ENCODE data around the gene TBC1D24.
A peak's percentile ranks its signal among the peaks of the same experiment; 100 is the strongest.
"Not testable (repeated sequence)": the region's sequence is repeated elsewhere in the genome, so short reads cannot be mapped to it uniquely, and the experiment has no call there.

Gene TBC1D24

GRCh38 chr16:2474877-2475412, at the start of gene TBC1D24:
Gene TBC1D24, plus strand, starts transcription at chr16:2475127. Its CDS starts 21,022 bp downstream, at chr16:2496149.
- no peaks in the 10 kb centered on the region for H3K9me3 Mint-ChIP-seq
- peaks cover 28% of the 10 kb centered on the region for H3K27me3 Mint-ChIP-seq
- peak within 1 kb of the TSS; percentile 71 for H3K27ac Mint-ChIP-seq
- no peaks in the 10 kb centered on the region for H3K36me3 Mint-ChIP-seq
- H3K4me1 Mint-ChIP-seq: peaks cover 36% of the 10 kb centered on the region
- H3K4me3 Mint-ChIP-seq: peak within 1 kb of the TSS; percentile 83
- peak; percentile 86 for ATAC-seq

DNA sequence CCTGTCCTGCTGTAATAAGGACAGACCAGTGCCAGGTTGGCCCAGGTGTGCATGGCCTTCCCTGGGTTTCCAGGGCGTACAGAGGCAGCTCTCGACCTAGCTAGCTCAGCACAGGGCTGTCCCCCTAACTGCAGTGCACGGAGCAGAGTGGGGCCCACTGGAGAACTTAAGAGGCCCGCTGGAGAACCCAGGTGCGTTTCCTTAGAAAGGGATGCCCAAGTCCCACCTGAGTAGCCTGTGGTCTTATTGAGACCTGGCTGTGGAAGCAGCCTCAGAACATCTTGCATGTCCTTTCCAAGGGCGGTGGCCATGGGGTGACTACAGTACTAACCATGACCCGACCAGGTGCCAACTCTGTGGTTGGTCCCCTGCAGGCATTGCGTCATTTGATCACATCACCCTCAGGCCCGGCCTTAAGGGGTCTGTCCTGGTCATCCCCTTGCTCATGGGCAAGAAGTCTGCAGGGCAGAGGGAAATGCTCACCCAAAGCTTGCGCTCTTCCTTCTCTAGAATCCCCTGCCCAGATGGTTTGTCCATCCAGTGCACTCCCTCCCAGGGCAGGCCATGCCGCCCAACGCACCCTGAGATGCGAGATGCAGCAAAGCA, 49.0 kb upstream of the TBC1D24 start:
- Mint-ChIP-seq H3K4me3 (no peak overlapping the region), H3K9me3 (no peaks in the 10 kb centered on the region), H3K27ac (no peak overlapping the region), H3K27me3 (no peaks in the 10 kb centered on the region), H3K36me3 (no peaks in the 10 kb centered on the region), H3K4me1 (peaks cover 19% of the 10 kb centered on the region)
- ATAC-seq: no peak

- no peak overlapping the region for H3K4me3 Mint-ChIP-seq
These were observed 48.0 kb upstream of the TBC1D24 start for GRCh38 chr16:2426941-2427361.

GRCh38 chr16:2427526-2427925, 47.4 kb upstream of the TBC1D24 start:
- ATAC-seq: no peak
- peaks cover 19% of the 10 kb centered on the region for H3K4me1 Mint-ChIP-seq
- no peaks in the 10 kb centered on the region for H3K36me3 Mint-ChIP-seq
- H3K27ac Mint-ChIP-seq: no peak overlapping the region
- no peaks in the 10 kb centered on the region for H3K9me3 Mint-ChIP-seq
- H3K27me3 Mint-ChIP-seq: no peaks in the 10 kb centered on the region
- H3K4me3 Mint-ChIP-seq: peak overlapping the region; percentile 30

More at GRCh38 chr16:2426941-2427361, 48.0 kb upstream of the TBC1D24 start:
- ATAC-seq: no peak
- Mint-ChIP-seq H3K4me1 (peaks cover 19% of the 10 kb centered on the region), H3K36me3 (no peaks in the 10 kb centered on the region), H3K9me3 (no peaks in the 10 kb centered on the region), H3K27me3 (no peaks in the 10 kb centered on the region), H3K27ac (no peak overlapping the region)

- peaks cover 19% of the 10 kb centered on the region for H3K4me1 Mint-ChIP-seq
- H3K4me3 Mint-ChIP-seq: peak overlapping the region; percentile 85
- H3K27me3 Mint-ChIP-seq: no peaks in the 10 kb centered on the region
- H3K9me3 Mint-ChIP-seq: no peaks in the 10 kb centered on the region
- ATAC-seq: peak; percentile 5
- H3K27ac Mint-ChIP-seq: peak overlapping the region; percentile 83
- H3K36me3 Mint-ChIP-seq: peaks cover 4% of the 10 kb centered on the region
These were observed 46.7 kb upstream of the TBC1D24 start for GRCh38 chr16:2428051-2428783.

DNA sequence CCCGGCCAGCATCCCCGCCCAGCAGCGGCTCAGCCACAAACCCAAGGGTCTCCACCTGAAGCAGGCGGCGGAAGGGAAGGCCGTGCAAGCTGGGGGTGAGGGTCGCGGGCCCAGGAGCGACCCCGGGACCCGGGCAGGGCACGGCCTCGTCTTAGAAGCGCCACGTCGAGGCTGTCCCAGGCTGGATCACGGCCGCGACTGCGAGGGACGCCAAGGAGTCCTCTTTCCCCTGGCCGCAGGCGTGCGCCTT, 46.2 kb upstream of the TBC1D24 start:
- H3K27ac Mint-ChIP-seq: peak overlapping the region; percentile 83
- no peaks in the 10 kb centered on the region for H3K9me3 Mint-ChIP-seq
- H3K36me3 Mint-ChIP-seq: peaks cover 9% of the 10 kb centered on the region
- peak overlapping the region; percentile 85 for H3K4me3 Mint-ChIP-seq
- peak; percentile 60 for ATAC-seq
- H3K27me3 Mint-ChIP-seq: no peaks in the 10 kb centered on the region
- peaks cover 19% of the 10 kb centered on the region for H3K4me1 Mint-ChIP-seq

DNA sequence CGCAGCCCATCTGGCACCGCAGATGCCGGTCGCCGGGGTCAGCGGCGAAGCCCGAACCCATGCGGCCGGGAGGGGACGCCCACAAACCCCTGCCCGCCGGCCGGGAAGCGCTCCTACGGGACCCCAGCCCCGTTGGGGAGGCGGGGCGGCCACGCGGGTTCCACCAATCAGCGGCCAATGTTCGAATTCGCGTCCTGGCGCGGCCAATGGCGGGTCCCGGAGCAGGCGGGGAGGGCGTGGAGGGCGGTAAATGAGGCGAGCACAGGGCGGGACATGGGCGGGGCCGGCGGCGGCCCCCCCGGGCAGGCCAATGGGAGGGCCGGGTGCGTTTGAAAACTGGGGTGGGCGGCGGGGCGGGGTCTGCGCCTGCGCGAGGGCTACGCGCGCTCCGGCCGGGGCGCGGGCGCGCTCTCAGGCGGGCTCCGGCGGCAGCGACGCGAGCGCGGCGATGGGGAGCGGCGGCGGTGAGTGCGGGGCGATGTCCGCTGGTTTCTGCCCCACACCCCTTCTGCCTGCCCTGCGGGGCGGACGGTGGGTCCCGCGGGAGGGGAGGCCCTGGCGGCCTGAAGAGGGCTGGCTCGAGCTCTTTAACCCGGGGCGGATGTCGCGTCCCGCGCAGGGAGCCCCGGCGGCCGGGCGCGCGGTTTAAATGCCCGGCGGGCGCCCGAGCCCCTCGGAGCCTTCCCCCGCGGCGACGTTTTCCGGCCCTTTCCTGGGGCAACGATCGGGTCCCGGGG, 45.7 kb upstream of the TBC1D24 start, which contains the start of gene CCNF:
CCNF (plus strand) TSS at position 414 of the 737 bp plus-strand sequence; CDS start at position 449, 35 bp downstream.
- Mint-ChIP-seq H3K4me1 (peaks cover 19% of the 10 kb centered on the region), H3K27ac (peak within 1 kb of the TSS; percentile 83), H3K4me3 (peak within 1 kb of the TSS; percentile 85), H3K36me3 (peaks cover 9% of the 10 kb centered on the region), H3K9me3 (no peaks in the 10 kb centered on the region), H3K27me3 (no peaks in the 10 kb centered on the region)
- peak; percentile 97 for ATAC-seq

DNA sequence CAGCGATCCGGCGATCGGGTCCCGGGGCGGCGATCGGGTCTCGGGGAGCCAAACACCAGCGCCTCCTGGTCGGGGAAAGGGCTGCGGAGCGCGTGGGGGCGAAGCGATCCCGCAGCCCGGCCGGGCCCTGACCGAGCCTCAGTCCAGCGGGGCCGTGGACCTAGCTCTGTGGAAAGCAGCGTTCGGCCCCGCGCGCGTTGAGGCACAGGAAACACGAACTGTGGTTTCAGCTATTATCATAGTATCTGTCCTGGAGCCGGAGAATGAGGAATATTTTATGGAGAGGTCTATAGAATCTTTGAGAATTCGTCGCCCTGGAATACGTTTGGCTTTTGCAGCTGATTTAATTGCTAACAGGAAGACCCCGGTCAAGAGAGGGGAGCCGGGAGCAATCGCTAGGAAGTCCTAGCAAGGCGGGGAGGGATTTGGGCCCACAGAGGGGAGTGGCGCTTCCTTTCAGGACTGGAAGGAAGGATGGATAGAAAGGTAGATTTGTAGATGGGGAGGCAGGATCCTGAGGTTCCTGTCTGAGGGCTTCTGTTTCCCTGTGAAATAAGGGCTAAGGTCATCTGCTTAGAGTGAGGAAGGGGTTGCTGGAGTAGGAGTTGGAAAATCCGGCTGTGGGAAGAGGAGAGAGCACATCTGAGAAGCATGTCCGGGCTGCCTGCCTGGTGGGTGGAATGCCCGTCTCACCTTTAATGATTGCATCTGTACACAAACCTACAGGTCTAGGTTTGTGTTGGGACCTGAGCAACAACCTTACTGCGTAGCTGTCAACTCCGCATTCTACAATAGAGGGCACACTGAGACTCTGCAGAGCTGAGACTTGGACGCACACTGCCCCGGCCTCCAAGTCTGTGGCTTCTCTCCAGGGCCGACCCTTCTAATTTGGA, 44.9 kb upstream of the TBC1D24 start:
- H3K9me3 Mint-ChIP-seq: no peaks in the 10 kb centered on the region
- H3K27me3 Mint-ChIP-seq: no peaks in the 10 kb centered on the region
- ATAC-seq: no peak
- peaks cover 15% of the 10 kb centered on the region for H3K36me3 Mint-ChIP-seq
- H3K27ac Mint-ChIP-seq: no peak overlapping the region
- H3K4me1 Mint-ChIP-seq: peaks cover 19% of the 10 kb centered on the region
- peak overlapping the region; percentile 85 for H3K4me3 Mint-ChIP-seq

- no peaks in the 10 kb centered on the region for H3K9me3 Mint-ChIP-seq
- no peak overlapping the region for H3K27ac Mint-ChIP-seq
- no peak for ATAC-seq
- peaks cover 19% of the 10 kb centered on the region for H3K36me3 Mint-ChIP-seq
- no peak overlapping the region for H3K4me3 Mint-ChIP-seq
- H3K27me3 Mint-ChIP-seq: no peaks in the 10 kb centered on the region
- peaks cover 19% of the 10 kb centered on the region for H3K4me1 Mint-ChIP-seq
These were observed 42.6 kb upstream of the TBC1D24 start for GRCh38 chr16:2432286-2432685.

DNA sequence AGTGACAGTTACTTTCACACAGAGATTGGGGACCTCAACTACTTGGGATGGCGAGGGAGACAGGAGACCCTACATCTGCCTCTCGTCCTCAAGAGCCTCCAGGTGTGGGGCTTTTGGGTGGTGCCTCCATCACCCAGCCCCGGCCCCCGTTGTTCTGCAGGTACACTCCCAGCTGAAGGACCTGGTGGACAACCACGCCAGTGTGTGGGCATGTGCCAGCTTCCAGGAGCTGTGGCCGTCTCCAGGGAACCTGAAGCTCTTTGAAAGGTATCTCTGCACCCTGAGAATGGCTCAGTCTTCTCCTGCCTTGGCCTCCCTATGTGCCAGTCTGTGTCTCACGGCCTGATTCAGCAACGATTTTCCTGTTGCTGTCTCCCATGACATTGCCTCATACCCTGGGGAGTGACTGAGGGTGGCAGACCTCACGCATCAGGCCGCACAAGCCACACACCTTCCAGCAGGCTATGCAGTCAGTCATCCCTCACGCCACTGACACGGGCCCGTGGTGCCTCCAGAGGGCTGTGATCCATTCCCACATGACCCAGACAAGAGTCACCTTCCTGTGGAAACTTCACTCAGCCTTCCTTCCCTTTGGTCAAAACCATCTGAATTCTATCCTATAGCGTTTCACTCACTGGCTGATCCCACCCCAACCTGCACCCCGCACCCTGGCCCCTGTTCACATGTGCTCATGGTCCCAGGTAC, 42.0 kb upstream of the TBC1D24 start:
- Mint-ChIP-seq H3K36me3 (peaks cover 19% of the 10 kb centered on the region), H3K4me1 (peaks cover 19% of the 10 kb centered on the region), H3K4me3 (no peak overlapping the region), H3K9me3 (no peaks in the 10 kb centered on the region), H3K27ac (no peak overlapping the region), H3K27me3 (no peaks in the 10 kb centered on the region)
- ATAC-seq: no peak

GRCh38 chr16:2435236-2435635, 39.7 kb upstream of the TBC1D24 start:
- H3K27ac Mint-ChIP-seq, H3K27me3 Mint-ChIP-seq, H3K4me3 Mint-ChIP-seq, H3K9me3 Mint-ChIP-seq, ATAC-seq: not testable (repeated sequence)
- H3K36me3 Mint-ChIP-seq: peaks cover 25% of the 10 kb centered on the region
- H3K4me1 Mint-ChIP-seq: peaks cover 17% of the 10 kb centered on the region

- peaks cover 15% of the 10 kb centered on the region for H3K4me1 Mint-ChIP-seq
- no peak overlapping the region for H3K4me3 Mint-ChIP-seq
- no peaks in the 10 kb centered on the region for H3K9me3 Mint-ChIP-seq
- H3K27me3 Mint-ChIP-seq: no peaks in the 10 kb centered on the region
- ATAC-seq: no peak
- no peak overlapping the region for H3K27ac Mint-ChIP-seq
- peaks cover 25% of the 10 kb centered on the region for H3K36me3 Mint-ChIP-seq
These were observed 38.8 kb upstream of the TBC1D24 start for GRCh38 chr16:2436110-2436509.

DNA sequence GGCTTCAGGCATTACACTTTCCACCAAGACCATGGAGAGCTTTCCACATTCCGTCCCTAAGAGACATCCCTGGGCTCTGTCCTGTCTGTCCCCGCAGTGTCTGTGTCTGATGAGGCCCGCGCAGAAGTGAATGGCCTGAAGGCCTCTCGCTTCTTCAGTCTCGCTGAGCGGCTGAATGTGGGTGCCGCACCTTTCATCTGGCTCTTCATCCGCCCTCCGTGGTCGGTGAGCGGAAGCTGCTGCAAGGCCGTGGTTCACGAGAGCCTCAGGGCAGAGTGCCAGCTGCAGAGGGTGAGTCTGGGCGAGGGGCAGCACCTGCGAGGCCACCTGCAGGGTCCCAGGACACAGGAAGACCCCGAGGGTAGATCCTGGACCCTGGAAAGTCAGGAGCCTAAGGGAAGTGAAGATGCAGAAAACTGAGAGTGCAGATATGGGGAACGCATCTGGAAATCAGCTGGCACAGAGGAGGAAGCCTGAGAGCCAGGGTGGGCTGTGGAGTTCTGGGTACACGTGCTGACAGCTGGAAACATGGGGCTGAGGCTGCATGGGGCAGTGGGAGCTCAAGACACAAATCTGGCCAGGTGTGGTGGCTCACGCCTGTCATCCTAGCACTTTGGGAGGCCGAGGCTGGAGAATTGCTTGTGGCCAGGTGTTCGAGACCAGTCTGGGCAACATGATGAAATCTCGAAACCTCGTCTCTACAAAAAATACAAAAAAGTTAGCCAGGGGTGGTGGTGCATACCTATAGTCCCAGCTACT, 37.7 kb upstream of the TBC1D24 start:
- H3K4me1 Mint-ChIP-seq: peaks cover 15% of the 10 kb centered on the region
- no peak overlapping the region for H3K4me3 Mint-ChIP-seq
- H3K9me3 Mint-ChIP-seq: no peaks in the 10 kb centered on the region
- peaks cover 25% of the 10 kb centered on the region for H3K36me3 Mint-ChIP-seq
- H3K27ac Mint-ChIP-seq: no peak overlapping the region
- H3K27me3 Mint-ChIP-seq: no peaks in the 10 kb centered on the region
- no peak for ATAC-seq

GRCh38 chr16:2438121-2438520, 36.8 kb upstream of the TBC1D24 start:
- no peak for ATAC-seq
- Mint-ChIP-seq H3K4me3 (no peak overlapping the region), H3K27me3 (no peaks in the 10 kb centered on the region), H3K36me3 (peaks cover 22% of the 10 kb centered on the region), H3K9me3 (no peaks in the 10 kb centered on the region), H3K27ac (no peak overlapping the region), H3K4me1 (peaks cover 15% of the 10 kb centered on the region)

Measured in stimulated activated memory B cell treated with anti-CD40 and anti-IgM and Interleukin-4, amounts not matched to agents 10 μg/mL and 1 μg/mL and 100 μg/mL, for 72 hours (primary cell).